ENCODE results near the gene EHMT2.

EHMT2 gene

DNA sequence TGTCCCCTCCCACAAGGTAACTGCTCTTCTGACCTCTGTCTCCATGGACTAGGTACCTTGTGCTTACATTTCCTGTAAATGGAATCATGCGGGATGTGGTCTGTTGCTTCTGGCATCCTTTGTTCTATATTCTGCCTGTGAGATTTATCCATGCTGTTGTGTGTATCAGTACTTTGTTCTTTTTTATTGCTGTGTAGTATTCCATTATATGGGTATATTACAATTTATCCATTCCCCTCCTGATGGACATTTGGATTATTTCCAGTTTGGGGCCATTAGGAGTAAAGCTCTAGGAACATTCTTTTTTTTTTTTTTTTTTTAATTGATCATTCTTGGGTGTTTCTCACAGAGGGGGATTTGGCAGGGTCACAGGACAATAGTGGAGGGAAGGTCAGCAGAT lies 33.5 kb upstream of the EHMT2 start:
- Histone ChIP-seq H3K4me1 (ENCODE audit: control insufficient read depth, low read depth, low read length) (no peaks in the 10 kb centered on the region), H3K36me3 (ENCODE audit: control insufficient read depth, low read depth, low read length) (no peaks in the 10 kb centered on the region), H3K27ac (ENCODE audit: low read length) (no peak overlapping the region), H3K9ac (ENCODE audit: low read length) (no peak overlapping the region), H3K27me3 (ENCODE audit: control insufficient read depth, insufficient read depth, low read length) (no peaks in the 10 kb centered on the region), H3K4me3 (ENCODE audit: low read length) (no peak overlapping the region), H3K9me3 (ENCODE audit: control insufficient read depth, low read depth, low read length) (no peaks in the 10 kb centered on the region)

DNA sequence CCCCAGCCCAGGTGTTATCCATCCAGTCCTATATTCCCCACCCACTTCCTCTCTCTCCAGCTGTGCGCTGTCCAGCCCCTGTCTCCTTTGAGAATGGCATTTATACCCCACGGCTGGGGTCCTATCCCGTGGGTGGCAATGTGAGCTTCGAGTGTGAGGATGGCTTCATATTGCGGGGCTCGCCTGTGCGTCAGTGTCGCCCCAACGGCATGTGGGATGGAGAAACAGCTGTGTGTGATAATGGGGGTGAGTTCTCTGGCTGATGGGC lies 31.1 kb upstream of the EHMT2 start:
- Histone ChIP-seq H3K9ac (ENCODE audit: low read length) (no peak overlapping the region), H3K36me3 (ENCODE audit: control insufficient read depth, low read depth, low read length) (no peaks in the 10 kb centered on the region), H3K27me3 (ENCODE audit: control insufficient read depth, insufficient read depth, low read length) (no peaks in the 10 kb centered on the region), H3K9me3 (ENCODE audit: control insufficient read depth, low read depth, low read length) (no peaks in the 10 kb centered on the region), H3K27ac (ENCODE audit: low read length) (no peak overlapping the region), H3K4me1 (ENCODE audit: control insufficient read depth, low read depth, low read length) (no peaks in the 10 kb centered on the region), H3K4me3 (ENCODE audit: low read length) (no peak overlapping the region)

DNA sequence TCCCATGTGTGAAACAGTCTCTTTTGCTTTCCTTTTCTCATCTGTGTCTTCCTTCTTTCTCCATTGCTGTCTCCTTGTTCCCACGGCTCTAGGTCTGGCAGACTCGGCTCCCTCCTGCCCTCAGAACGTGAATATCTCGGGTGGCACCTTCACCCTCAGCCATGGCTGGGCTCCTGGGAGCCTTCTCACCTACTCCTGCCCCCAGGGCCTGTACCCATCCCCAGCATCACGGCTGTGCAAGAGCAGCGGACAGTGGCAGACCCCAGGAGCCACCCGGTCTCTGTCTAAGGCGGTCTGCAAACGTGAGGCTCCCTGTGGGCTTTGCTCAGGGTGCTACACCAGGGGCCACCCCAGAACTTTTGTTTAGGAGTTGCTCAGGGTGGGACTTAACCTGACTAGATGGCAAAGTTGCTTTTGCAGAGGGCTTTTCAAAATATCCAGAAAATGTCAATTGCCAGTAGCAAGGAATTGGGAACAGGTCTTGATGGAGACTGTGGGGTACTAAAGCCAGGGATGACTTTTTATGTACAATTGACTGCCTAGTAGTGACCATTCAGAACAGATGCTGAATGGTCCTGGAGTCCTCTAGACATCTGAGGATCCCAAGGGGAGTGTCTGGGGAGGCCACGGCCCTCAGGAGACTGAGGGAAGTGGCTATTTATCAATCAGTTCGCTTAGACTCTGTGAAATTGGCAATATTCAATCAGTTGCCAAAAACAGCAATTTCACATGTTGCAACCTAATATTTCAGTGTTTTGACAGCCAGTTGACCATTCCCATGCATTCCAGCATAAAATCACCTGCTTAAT lies 30.6 kb upstream of the EHMT2 start:
- no peaks in the 10 kb centered on the region for H3K9me3 ChIP-seq (ENCODE audit: control insufficient read depth, low read depth, low read length)
- no peak overlapping the region for H3K4me3 ChIP-seq (ENCODE audit: low read length)
- no peaks in the 10 kb centered on the region for H3K36me3 ChIP-seq (ENCODE audit: control insufficient read depth, low read depth, low read length)
- H3K27me3 ChIP-seq (ENCODE audit: control insufficient read depth, insufficient read depth, low read length) = no peaks in the 10 kb centered on the region
- H3K9ac ChIP-seq (ENCODE audit: low read length) = no peak overlapping the region
- H3K27ac ChIP-seq (ENCODE audit: low read length) = no peak overlapping the region
- H3K4me1 ChIP-seq (ENCODE audit: control insufficient read depth, low read depth, low read length) = no peaks in the 10 kb centered on the region

DNA sequence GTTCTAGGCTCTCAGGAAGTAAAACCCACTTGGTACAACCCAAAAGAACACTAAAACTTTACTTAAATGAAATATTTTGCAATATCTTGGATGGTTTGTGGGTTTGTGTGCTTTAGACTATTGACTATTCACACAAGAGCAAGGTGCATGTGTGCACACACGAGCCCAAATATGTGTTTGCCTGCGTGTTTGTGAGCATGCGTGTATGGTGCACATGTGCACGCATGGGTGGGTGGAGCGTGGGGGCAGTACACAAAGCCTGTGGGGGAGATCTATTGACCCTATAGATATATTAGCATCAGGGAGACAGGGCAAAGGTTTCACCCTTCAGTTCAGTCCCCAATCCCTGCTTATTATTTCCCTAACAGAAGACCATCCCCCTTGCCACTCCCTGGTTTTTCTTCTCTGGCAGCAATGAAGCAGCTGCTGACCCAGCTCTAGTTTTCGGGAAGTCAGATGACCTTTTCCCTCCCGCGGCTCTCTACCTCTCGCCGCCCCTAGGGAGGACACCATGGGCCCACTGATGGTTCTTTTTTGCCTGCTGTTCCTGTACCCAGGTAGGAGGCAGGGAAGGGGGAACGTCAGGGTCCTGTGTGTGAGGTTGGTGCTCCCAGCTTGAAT lies 29.9 kb upstream of the EHMT2 start, which contains the start of gene C2:
C2 (plus strand) TSS at position 476 of the 621 bp plus-strand sequence; CDS start at position 512, 36 bp downstream.
- Histone ChIP-seq H3K27me3 (ENCODE audit: control insufficient read depth, insufficient read depth, low read length) (no peaks in the 10 kb centered on the region), H3K4me1 (ENCODE audit: control insufficient read depth, low read depth, low read length) (no peaks in the 10 kb centered on the region), H3K4me3 (ENCODE audit: low read length) (no peak within 1 kb of the TSS), H3K27ac (ENCODE audit: low read length) (no peak within 1 kb of the TSS), H3K36me3 (ENCODE audit: control insufficient read depth, low read depth, low read length) (no peaks in the 10 kb centered on the region), H3K9ac (ENCODE audit: low read length) (no peak within 1 kb of the TSS), H3K9me3 (ENCODE audit: control insufficient read depth, low read depth, low read length) (no peaks in the 10 kb centered on the region)

DNA sequence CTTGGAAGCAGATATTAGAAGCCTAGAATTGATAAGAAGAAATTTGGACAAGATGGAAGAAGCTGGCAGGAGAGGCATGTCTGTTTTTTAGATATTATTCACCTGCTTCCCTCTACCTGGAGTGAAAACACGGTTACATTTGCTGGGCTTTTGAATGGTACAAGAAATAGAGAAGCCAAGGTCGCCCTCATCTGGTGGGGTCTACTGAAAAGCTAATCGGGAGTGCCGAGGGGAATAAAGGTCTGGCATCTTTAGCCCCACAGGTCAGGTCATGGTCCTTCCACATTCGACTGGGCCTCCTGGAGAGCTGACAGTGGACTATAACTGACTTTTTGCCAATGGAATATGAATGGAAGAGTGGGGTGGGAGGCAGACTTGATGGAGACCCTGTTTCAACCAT lies 25.4 kb upstream of the EHMT2 start:
- Histone ChIP-seq H3K4me3 (ENCODE audit: low read length) (no peak overlapping the region), H3K9me3 (ENCODE audit: control insufficient read depth, low read depth, low read length) (no peaks in the 10 kb centered on the region), H3K27ac (ENCODE audit: low read length) (no peak overlapping the region), H3K9ac (ENCODE audit: low read length) (no peak overlapping the region), H3K27me3 (ENCODE audit: control insufficient read depth, insufficient read depth, low read length) (no peaks in the 10 kb centered on the region), H3K4me1 (ENCODE audit: control insufficient read depth, low read depth, low read length) (no peaks in the 10 kb centered on the region), H3K36me3 (ENCODE audit: control insufficient read depth, low read depth, low read length) (no peaks in the 10 kb centered on the region)

DNA sequence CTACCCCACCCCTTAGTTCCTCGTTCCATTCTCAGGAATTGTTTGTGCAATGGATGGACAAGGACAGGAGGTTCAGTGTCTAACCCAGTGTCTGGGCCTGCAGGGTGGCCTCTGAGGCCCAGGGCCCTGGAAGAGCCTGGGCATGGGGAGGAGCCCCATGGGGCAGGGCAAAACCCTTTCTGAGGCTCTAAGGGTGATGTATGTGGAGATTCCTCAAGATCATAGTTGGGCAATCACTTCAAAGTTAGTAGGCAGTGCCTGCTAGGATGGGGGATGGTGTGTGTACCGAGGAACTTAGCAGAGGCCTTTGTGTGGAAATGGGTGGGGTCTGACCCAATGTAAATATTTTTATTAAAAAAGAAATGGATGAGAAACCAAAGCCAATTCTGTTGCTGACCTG lies 23.3 kb upstream of the EHMT2 start:
- Histone ChIP-seq H3K9me3 (ENCODE audit: control insufficient read depth, low read depth, low read length) (no peaks in the 10 kb centered on the region), H3K9ac (ENCODE audit: low read length) (no peak overlapping the region), H3K36me3 (ENCODE audit: control insufficient read depth, low read depth, low read length) (no peaks in the 10 kb centered on the region), H3K4me3 (ENCODE audit: low read length) (no peak overlapping the region), H3K27me3 (ENCODE audit: control insufficient read depth, insufficient read depth, low read length) (no peaks in the 10 kb centered on the region), H3K4me1 (ENCODE audit: control insufficient read depth, low read depth, low read length) (no peaks in the 10 kb centered on the region), H3K27ac (ENCODE audit: low read length) (no peak overlapping the region)

DNA sequence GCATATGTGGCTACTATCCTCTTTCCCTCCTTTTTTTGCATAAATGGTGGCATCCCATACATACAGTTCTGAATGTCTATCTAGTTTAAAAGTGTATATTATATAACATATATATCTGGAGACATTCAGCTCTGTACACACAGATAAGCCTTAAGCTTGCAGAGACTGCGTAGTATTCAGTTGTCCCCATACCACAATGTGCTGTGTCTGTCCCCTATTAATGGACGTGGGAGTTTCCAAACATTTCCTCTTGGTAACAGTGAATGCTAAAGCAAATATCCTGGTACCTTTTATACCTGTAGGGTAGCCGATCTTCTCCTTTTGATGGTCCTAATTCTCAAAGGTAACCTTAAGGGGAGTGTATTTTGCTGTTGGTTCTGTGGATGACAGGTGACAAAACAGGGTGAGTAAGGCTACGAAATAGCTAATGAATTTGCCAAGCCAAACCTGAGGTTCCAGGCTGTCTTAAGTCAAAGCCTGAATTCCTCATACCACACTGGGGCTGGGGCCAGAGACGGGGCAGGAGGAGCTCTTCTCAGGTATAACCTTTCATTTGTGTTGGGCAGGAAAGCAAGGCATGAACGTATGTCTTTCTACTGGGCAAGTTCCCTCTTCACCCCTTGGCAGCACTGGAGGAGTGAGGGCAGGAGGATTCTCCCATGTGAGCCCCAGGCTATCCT lies 22.3 kb upstream of the EHMT2 start:
- Histone ChIP-seq H3K9ac (ENCODE audit: low read length) (no peak overlapping the region), H3K27me3 (ENCODE audit: control insufficient read depth, insufficient read depth, low read length) (no peaks in the 10 kb centered on the region), H3K36me3 (ENCODE audit: control insufficient read depth, low read depth, low read length) (no peaks in the 10 kb centered on the region), H3K9me3 (ENCODE audit: control insufficient read depth, low read depth, low read length) (no peaks in the 10 kb centered on the region), H3K27ac (ENCODE audit: low read length) (no peak overlapping the region), H3K4me3 (ENCODE audit: low read length) (no peak overlapping the region), H3K4me1 (ENCODE audit: control insufficient read depth, low read depth, low read length) (no peaks in the 10 kb centered on the region)

DNA sequence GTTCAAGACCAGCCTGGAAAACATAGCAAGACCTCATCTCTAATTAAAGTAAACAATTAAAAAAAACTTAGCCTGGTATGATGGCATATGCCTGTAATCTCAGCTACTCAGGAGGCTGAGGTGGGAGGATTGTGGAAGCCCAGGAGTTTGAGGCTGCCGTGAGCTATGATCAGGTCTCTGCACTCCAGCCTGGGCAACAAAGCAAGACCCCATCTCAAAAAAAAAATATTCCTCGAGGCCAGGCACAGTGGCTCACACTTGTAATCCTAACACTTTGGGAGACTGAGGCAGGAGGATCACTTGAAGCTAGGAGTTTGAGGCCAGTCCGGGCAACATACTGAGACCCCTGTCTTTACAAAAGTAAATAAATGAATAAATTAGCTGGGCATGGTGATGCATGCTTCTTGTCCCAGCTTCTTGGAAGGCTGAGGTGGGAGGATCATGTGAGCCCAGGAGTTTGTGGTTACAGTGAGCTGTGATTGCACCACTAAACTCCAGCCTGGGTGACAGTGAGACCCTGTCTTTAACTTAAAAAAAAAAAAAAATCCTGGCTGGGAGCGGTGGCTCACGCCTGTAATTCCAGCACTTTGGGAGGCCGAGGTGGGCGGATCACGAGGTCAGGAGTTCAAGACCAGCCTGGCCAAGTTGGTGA lies 20.7 kb upstream of the EHMT2 start:
- no peaks in the 10 kb centered on the region for H3K4me1 ChIP-seq (ENCODE audit: control insufficient read depth, low read depth, low read length)
- H3K4me3 ChIP-seq (ENCODE audit: low read length) = no peak overlapping the region
- H3K27ac ChIP-seq (ENCODE audit: low read length) = no peak overlapping the region
- no peaks in the 10 kb centered on the region for H3K36me3 ChIP-seq (ENCODE audit: control insufficient read depth, low read depth, low read length)
- H3K9ac ChIP-seq (ENCODE audit: low read length) = no peak overlapping the region
- no peaks in the 10 kb centered on the region for H3K9me3 ChIP-seq (ENCODE audit: control insufficient read depth, low read depth, low read length)
- H3K27me3 ChIP-seq (ENCODE audit: control insufficient read depth, insufficient read depth, low read length) = no peaks in the 10 kb centered on the region

DNA sequence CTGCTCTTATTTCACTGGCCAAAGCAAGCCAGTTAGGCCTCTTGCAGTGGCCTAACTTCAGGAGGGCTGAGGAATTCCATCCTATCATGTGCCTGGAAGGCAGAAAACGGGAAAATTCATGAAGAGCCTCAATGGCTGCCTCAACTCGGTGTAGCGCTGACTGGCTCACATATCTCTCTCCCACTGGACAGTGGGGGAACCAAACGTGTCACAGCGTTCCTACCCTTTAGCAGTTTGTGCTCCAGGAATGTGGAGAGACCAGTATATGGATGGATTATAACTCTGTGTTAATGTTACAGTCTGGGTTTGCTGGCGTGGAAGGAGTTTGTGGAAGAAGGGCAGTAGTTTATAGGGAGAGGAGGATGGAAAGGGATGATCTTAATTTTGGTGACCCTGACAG lies 18.3 kb upstream of the EHMT2 start:
- Histone ChIP-seq H3K9me3 (ENCODE audit: control insufficient read depth, low read depth, low read length) (no peaks in the 10 kb centered on the region), H3K4me3 (ENCODE audit: low read length) (no peak overlapping the region), H3K4me1 (ENCODE audit: control insufficient read depth, low read depth, low read length) (no peaks in the 10 kb centered on the region), H3K27ac (ENCODE audit: low read length) (no peak overlapping the region), H3K36me3 (ENCODE audit: control insufficient read depth, low read depth, low read length) (no peaks in the 10 kb centered on the region), H3K27me3 (ENCODE audit: control insufficient read depth, insufficient read depth, low read length) (no peaks in the 10 kb centered on the region), H3K9ac (ENCODE audit: low read length) (no peak overlapping the region)

DNA sequence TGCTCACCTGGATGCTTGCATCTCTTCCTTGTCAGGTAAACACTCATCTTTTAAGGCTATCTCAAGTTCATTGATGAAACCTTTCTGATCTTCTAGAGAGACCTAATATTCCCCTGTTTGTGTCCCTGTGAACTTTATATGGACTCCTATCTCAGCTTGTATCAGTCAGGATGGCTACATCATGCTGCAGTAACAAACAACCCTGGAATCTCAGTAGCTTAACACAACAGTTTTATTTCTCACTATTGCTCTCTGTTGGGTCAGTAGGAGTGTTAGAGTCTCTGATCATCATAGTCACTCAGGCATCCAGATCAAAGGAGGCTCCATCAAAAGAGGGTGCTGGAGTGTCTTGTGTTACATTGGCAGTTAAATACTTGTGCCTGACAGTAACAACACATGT lies 17.9 kb upstream of the EHMT2 start:
- no peak overlapping the region for H3K4me3 ChIP-seq (ENCODE audit: low read length)
- no peak overlapping the region for H3K9ac ChIP-seq (ENCODE audit: low read length)
- no peaks in the 10 kb centered on the region for H3K27me3 ChIP-seq (ENCODE audit: control insufficient read depth, insufficient read depth, low read length)
- H3K4me1 ChIP-seq (ENCODE audit: control insufficient read depth, low read depth, low read length) = no peaks in the 10 kb centered on the region
- no peaks in the 10 kb centered on the region for H3K9me3 ChIP-seq (ENCODE audit: control insufficient read depth, low read depth, low read length)
- no peaks in the 10 kb centered on the region for H3K36me3 ChIP-seq (ENCODE audit: control insufficient read depth, low read depth, low read length)
- no peak overlapping the region for H3K27ac ChIP-seq (ENCODE audit: low read length)

DNA sequence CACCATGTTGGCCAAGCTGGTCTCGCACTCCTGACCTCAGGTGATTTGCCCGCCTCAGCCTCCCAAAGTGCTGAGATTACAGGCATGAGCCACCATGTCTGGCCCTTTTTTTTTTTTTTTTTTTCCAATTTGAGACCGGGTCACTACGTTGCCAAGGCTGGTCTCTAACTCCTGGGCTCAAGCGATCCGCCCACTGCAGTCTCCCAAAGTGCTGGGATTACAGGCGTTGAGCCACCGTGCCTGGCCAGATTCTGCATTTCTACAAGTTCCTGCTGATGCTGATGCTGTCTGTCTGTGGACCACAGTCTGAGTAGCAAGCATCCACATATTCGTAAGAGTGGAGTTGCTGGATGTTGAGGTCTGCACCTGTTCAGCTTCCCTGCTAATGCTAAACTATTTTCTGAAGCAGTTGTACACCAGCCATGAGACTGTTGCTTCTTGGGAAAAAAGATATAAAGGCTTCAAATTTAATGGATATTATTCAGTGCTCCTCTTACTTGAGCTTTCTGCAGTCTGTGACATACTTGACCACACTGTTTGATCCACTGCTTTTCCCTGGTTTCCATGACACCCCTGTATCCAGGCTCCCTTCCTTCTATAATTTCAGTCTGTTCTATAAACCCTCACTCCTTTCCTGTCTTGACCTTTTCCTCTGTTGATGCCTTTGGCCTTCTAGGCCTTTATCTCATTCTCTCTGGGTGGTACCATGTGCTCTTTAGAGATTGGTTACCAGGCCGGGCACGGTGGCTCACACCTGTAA lies 14.5 kb upstream of the EHMT2 start:
- Histone ChIP-seq H3K9me3 (ENCODE audit: control insufficient read depth, low read depth, low read length) (no peaks in the 10 kb centered on the region), H3K27ac (ENCODE audit: low read length) (no peak overlapping the region), H3K4me1 (ENCODE audit: control insufficient read depth, low read depth, low read length) (no peaks in the 10 kb centered on the region), H3K36me3 (ENCODE audit: control insufficient read depth, low read depth, low read length) (no peaks in the 10 kb centered on the region), H3K9ac (ENCODE audit: low read length) (no peak overlapping the region), H3K4me3 (ENCODE audit: low read length) (no peak overlapping the region), H3K27me3 (ENCODE audit: control insufficient read depth, insufficient read depth, low read length) (no peaks in the 10 kb centered on the region)

Data from iPS-18a (cell line).